ENCODE results near the gene SNORC. TPM values are rescaled to one million over a fixed set of nuclear protein-coding genes. Genes with fewer than 3 reads are reported as not detected.

SNORC gene
- total RNA-seq, 2 experiments from 2014 or later, result 0.13 to 1.4 TPM

- no peaks in the 10 kb centered on the region for H3K79me2 ChIP-seq (ENCODE audit: insufficient read depth, low read depth, low read length)
- no peaks in the 10 kb centered on the region for H3K9me3 ChIP-seq (ENCODE audit: low read length)
- H3K4me1 ChIP-seq (ENCODE audit: insufficient read depth, low read length, poor library complexity, severe bottlenecking), result no peaks in the 10 kb centered on the region
- no peak for DNase-seq (ENCODE audit: low spot score)
- CTCF ChIA-PET (ENCODE audit: unreplicated experiment), result no interaction called here
- TF ChIP-seq CTCF (conservative IDR thresholded peaks at IDR 0.05; ENCODE audit: low read length) (no peak), EZH2phosphoT487 (IDR thresholded peaks at IDR 0.05; ENCODE audit: borderline replicate concordance, low read depth, low read length) (no peak)
- BruUV-seq (replicated peaks), result no TSS peak
- H3K9me2 ChIP-seq (ENCODE audit: insufficient read depth, low read length), result no peaks in the 10 kb centered on the region
- POLR2A ChIA-PET, result interaction anchor here (0.6 kb wide), 1 partner anchor 218 kb away, joined by 3 read pairs; no protein-coding TSS in a partner anchor
- no peak overlapping the region for H3K4me3 ChIP-seq (ENCODE audit: low read depth, low read length, poor library complexity, severe bottlenecking)
- intact Hi-C loops (cut with micrococcal nuclease; ENCODE audit: unreplicated experiment), result no loop called here
- H3K4me2 ChIP-seq (ENCODE audit: low read length), result no peak overlapping the region
- no peak overlapping the region for H2AFZ ChIP-seq (ENCODE audit: low read length)
- no peak overlapping the region for H3K27ac ChIP-seq (ENCODE audit: low read depth, low read length, poor library complexity, severe bottlenecking)
- peaks cover 39% of the 10 kb centered on the region for H3K36me3 ChIP-seq (ENCODE audit: insufficient read depth, low read length)
- no peaks in the 10 kb centered on the region for H4K20me1 ChIP-seq (ENCODE audit: insufficient read depth, low read length)
Measured at GRCh38 chr2:232859385-232859916, 10.6 kb upstream of the SNORC start.

- Histone ChIP-seq H3K9me3 (ENCODE audit: low read length) (no peaks in the 10 kb centered on the region), H3K4me2 (ENCODE audit: low read length) (no peak overlapping the region), H3K79me2 (ENCODE audit: insufficient read depth, low read depth, low read length) (no peaks in the 10 kb centered on the region), H3K36me3 (ENCODE audit: insufficient read depth, low read length) (peaks cover 32% of the 10 kb centered on the region), H3K4me3 (ENCODE audit: low read depth, low read length, poor library complexity, severe bottlenecking) (no peak overlapping the region), H3K4me1 (ENCODE audit: insufficient read depth, low read length, poor library complexity, severe bottlenecking) (no peaks in the 10 kb centered on the region), H3K9me2 (ENCODE audit: insufficient read depth, low read length) (no peaks in the 10 kb centered on the region), H4K20me1 (ENCODE audit: insufficient read depth, low read length) (no peaks in the 10 kb centered on the region), H2AFZ (ENCODE audit: low read length) (no peak overlapping the region), H3K27ac (ENCODE audit: low read depth, low read length, poor library complexity, severe bottlenecking) (no peak overlapping the region)
- no peak for TF ChIP-seq CTCF (conservative IDR thresholded peaks at IDR 0.05; ENCODE audit: low read length)
- no peak for TF ChIP-seq EZH2phosphoT487 (IDR thresholded peaks at IDR 0.05; ENCODE audit: borderline replicate concordance, low read depth, low read length)
- intact Hi-C loops (cut with micrococcal nuclease; ENCODE audit: unreplicated experiment), result no loop called here
- ChIA-PET CTCF (ENCODE audit: unreplicated experiment) (no interaction called here), POLR2A (interaction anchor here (0.6 kb wide), 1 partner anchor 82 kb away, joined by 3 read pairs; no protein-coding TSS in a partner anchor)
- no peak for DNase-seq (ENCODE audit: low spot score)
- no TSS peak for BruUV-seq (replicated peaks)
Measured at GRCh38 chr2:232860593-232861241, 9.3 kb upstream of the SNORC start.

GRCh38 chr2:232861353-232861752, 8.7 kb upstream of the SNORC start:
- intact Hi-C loops (cut with micrococcal nuclease; ENCODE audit: unreplicated experiment), result no loop called here
- DNase-seq (ENCODE audit: low spot score), result no peak
- no peaks in the 10 kb centered on the region for H3K79me2 ChIP-seq (ENCODE audit: insufficient read depth, low read depth, low read length)
- no peaks in the 10 kb centered on the region for H3K4me1 ChIP-seq (ENCODE audit: insufficient read depth, low read length, poor library complexity, severe bottlenecking)
- ChIA-PET CTCF (ENCODE audit: unreplicated experiment) (no interaction called here), POLR2A (interaction anchor here (0.6 kb wide), 1 partner anchor 81 kb away, joined by 3 read pairs; no protein-coding TSS in a partner anchor)
- no peak overlapping the region for H2AFZ ChIP-seq (ENCODE audit: low read length)
- no peak overlapping the region for H3K27ac ChIP-seq (ENCODE audit: low read depth, low read length, poor library complexity, severe bottlenecking)
- no TSS peak for BruUV-seq (replicated peaks)
- no peaks in the 10 kb centered on the region for H3K9me3 ChIP-seq (ENCODE audit: low read length)
- no peak for TF ChIP-seq CTCF (conservative IDR thresholded peaks at IDR 0.05; ENCODE audit: low read length)
- no peak for TF ChIP-seq EZH2phosphoT487 (IDR thresholded peaks at IDR 0.05; ENCODE audit: borderline replicate concordance, low read depth, low read length)
- H3K36me3 ChIP-seq (ENCODE audit: insufficient read depth, low read length), result peaks cover 27% of the 10 kb centered on the region
- H3K4me2 ChIP-seq (ENCODE audit: low read length), result no peak overlapping the region
- H3K4me3 ChIP-seq (ENCODE audit: low read depth, low read length, poor library complexity, severe bottlenecking), result no peak overlapping the region
- H3K9me2 ChIP-seq (ENCODE audit: insufficient read depth, low read length), result no peaks in the 10 kb centered on the region
- no peaks in the 10 kb centered on the region for H4K20me1 ChIP-seq (ENCODE audit: insufficient read depth, low read length)

Data from OCI-LY7 (cell line).